Measurements from ENCODE around the gene RNF175. TPM values are rescaled to one million over a fixed set of nuclear protein-coding genes. Genes with fewer than 3 reads are reported as not detected.

The RNF175 gene
- polyA plus RNA-seq, 1 donor from 2014 or later = 30.1 TPM

DNA sequence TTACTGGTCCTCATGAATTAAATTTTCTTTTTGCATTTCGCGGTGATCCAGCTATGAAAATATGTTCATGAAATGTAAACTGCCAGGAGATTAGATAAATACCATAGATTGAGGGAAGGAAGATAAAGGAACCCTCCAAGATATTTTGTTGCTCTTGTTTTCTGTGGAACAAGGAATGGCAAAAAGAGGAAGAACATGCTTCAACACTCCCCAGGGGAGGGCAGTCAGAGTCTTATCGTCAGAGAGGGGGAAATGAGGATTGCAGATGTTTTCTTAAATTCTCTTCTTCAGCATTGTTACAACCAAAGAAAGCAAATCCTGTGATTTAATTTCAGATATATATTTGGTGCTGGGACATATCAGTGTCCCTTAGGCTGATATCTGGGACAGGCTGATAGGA, 38.6 kb upstream of the RNF175 start:
- Histone ChIP-seq H3K27ac (ENCODE audit: low read length) (no peak overlapping the region), H2AFZ (ENCODE audit: low read depth, low read length) (no peak overlapping the region), H3K9ac (ENCODE audit: low read length) (no peak overlapping the region), H3K9me2 (ENCODE audit: insufficient read depth, low read length) (no peaks in the 10 kb centered on the region), H4K20me1 (ENCODE audit: insufficient read depth) (no peaks in the 10 kb centered on the region), H3K27me3 (ENCODE audit: insufficient read depth, low read depth, low read length) (no peaks in the 10 kb centered on the region), H3K9me3 (ENCODE audit: low read length) (no peaks in the 10 kb centered on the region), H3K79me2 (replicated peaks; ENCODE audit: insufficient read depth, low read length) (no peaks in the 10 kb centered on the region), H3K36me3 (ENCODE audit: insufficient read depth, low read length) (no peaks in the 10 kb centered on the region), H3F3A (ENCODE audit: insufficient read depth, low read length, poor library complexity, severe bottlenecking) (no peaks in the 10 kb centered on the region), H3K4me2 (ENCODE audit: low read length) (no peak overlapping the region), H3K4me3 (ENCODE audit: low read length) (no peak overlapping the region)
- TF ChIP-seq SMC3 (conservative IDR thresholded peaks at IDR 0.05; ENCODE audit: poor library complexity) (no peak), EP300 (conservative IDR thresholded peaks at IDR 0.05; ENCODE audit: poor library complexity, severe bottlenecking) (no peak), EZH2 (IDR thresholded peaks at IDR 0.05; ENCODE audit: borderline replicate concordance, insufficient read depth, low read length, poor library complexity, severe bottlenecking) (no peak), CTCF (IDR thresholded peaks at IDR 0.05; ENCODE audit: poor library complexity, severe bottlenecking) (no peak), POLR2AphosphoS5 (IDR thresholded peaks at IDR 0.05) (no peak), RAD21 (conservative IDR thresholded peaks at IDR 0.05) (no peak), MXI1 (conservative IDR thresholded peaks at IDR 0.05; ENCODE audit: poor library complexity, severe bottlenecking) (no peak), TAF1 (IDR thresholded peaks at IDR 0.05; ENCODE audit: low read depth) (no peak)
- TF ChIP-seq, protein P1, sequence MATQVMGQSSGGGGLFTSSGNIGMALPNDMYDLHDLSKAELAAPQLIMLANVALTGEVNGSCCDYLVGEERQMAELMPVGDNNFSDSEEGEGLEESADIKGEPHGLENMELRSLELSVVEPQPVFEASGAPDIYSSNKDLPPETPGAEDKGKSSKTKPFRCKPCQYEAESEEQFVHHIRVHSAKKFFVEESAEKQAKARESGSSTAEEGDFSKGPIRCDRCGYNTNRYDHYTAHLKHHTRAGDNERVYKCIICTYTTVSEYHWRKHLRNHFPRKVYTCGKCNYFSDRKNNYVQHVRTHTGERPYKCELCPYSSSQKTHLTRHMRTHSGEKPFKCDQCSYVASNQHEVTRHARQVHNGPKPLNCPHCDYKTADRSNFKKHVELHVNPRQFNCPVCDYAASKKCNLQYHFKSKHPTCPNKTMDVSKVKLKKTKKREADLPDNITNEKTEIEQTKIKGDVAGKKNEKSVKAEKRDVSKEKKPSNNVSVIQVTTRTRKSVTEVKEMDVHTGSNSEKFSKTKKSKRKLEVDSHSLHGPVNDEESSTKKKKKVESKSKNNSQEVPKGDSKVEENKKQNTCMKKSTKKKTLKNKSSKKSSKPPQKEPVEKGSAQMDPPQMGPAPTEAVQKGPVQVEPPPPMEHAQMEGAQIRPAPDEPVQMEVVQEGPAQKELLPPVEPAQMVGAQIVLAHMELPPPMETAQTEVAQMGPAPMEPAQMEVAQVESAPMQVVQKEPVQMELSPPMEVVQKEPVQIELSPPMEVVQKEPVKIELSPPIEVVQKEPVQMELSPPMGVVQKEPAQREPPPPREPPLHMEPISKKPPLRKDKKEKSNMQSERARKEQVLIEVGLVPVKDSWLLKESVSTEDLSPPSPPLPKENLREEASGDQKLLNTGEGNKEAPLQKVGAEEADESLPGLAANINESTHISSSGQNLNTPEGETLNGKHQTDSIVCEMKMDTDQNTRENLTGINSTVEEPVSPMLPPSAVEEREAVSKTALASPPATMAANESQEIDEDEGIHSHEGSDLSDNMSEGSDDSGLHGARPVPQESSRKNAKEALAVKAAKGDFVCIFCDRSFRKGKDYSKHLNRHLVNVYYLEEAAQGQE (IDR thresholded peaks at IDR 0.05; ENCODE audit: borderline replicate concordance) = no peak

DNA sequence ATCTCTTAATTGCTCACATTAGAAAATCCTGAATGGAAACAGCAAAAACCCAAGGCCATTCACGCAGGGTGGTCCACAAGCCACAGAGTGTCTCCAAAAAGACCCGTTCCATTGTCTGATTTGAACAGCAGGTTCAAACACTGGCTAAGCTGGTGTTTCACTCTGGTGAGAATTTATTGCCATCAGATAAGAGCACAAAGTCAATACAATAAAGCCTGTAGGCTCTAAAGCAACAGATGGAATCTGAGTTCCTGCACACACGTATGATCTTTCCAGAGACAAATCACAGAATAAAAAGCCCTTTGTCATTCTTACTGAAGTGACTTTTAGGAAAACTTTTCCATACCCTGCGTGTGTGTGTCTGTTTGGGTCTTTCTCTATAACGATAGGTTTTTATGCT, 34.2 kb upstream of the RNF175 start:
- H3K9me3 ChIP-seq (ENCODE audit: low read length) = no peaks in the 10 kb centered on the region
- H3K9me2 ChIP-seq (ENCODE audit: insufficient read depth, low read length) = no peaks in the 10 kb centered on the region
- peaks cover 4% of the 10 kb centered on the region for H3K79me2 ChIP-seq (replicated peaks; ENCODE audit: insufficient read depth, low read length)
- H3K4me2 ChIP-seq (ENCODE audit: low read length) = no peak overlapping the region
- H2AFZ ChIP-seq (ENCODE audit: low read depth, low read length) = no peak overlapping the region
- H3K36me3 ChIP-seq (ENCODE audit: insufficient read depth, low read length) = no peaks in the 10 kb centered on the region
- H3K4me3 ChIP-seq (ENCODE audit: low read length) = no peak overlapping the region
- H3K27ac ChIP-seq (ENCODE audit: low read length) = no peak overlapping the region
- TF ChIP-seq, protein P1 (IDR thresholded peaks at IDR 0.05; ENCODE audit: borderline replicate concordance) = no peak
- TF ChIP-seq MXI1 (conservative IDR thresholded peaks at IDR 0.05; ENCODE audit: poor library complexity, severe bottlenecking) (no peak), EP300 (conservative IDR thresholded peaks at IDR 0.05; ENCODE audit: poor library complexity, severe bottlenecking) (no peak), RAD21 (conservative IDR thresholded peaks at IDR 0.05) (no peak), CTCF (IDR thresholded peaks at IDR 0.05; ENCODE audit: poor library complexity, severe bottlenecking) (no peak), EZH2 (IDR thresholded peaks at IDR 0.05; ENCODE audit: borderline replicate concordance, insufficient read depth, low read length, poor library complexity, severe bottlenecking) (no peak)
- no peaks in the 10 kb centered on the region for H4K20me1 ChIP-seq (ENCODE audit: insufficient read depth)
- no peak overlapping the region for H3K9ac ChIP-seq (ENCODE audit: low read length)
- no peaks in the 10 kb centered on the region for H3F3A ChIP-seq (ENCODE audit: insufficient read depth, low read length, poor library complexity, severe bottlenecking)
- peaks cover 39% of the 10 kb centered on the region for H3K27me3 ChIP-seq (ENCODE audit: insufficient read depth, low read depth, low read length)

Data from neural cell (in vitro differentiated cells).